Stimulated activated CD4-positive, alpha-beta T cell treated with anti-CD3 and anti-CD28 coated beads, Interleukin-15, amount 100 ng/mL, for 48 hours (primary cell): ENCODE results near the gene VAV2.
"Not testable (repeated sequence)": the region's sequence is repeated elsewhere in the genome, so short reads cannot be mapped to it uniquely, and the experiment has no call there.

ENCODE experiments used
- DNase-seq, 2 donors: peaks; one replicate each; pipeline ENCODE4 v3.0.0-alpha.2; 2020; ENCODE audit warnings: low read depth in 2 of 2

Gene VAV2

DNA sequence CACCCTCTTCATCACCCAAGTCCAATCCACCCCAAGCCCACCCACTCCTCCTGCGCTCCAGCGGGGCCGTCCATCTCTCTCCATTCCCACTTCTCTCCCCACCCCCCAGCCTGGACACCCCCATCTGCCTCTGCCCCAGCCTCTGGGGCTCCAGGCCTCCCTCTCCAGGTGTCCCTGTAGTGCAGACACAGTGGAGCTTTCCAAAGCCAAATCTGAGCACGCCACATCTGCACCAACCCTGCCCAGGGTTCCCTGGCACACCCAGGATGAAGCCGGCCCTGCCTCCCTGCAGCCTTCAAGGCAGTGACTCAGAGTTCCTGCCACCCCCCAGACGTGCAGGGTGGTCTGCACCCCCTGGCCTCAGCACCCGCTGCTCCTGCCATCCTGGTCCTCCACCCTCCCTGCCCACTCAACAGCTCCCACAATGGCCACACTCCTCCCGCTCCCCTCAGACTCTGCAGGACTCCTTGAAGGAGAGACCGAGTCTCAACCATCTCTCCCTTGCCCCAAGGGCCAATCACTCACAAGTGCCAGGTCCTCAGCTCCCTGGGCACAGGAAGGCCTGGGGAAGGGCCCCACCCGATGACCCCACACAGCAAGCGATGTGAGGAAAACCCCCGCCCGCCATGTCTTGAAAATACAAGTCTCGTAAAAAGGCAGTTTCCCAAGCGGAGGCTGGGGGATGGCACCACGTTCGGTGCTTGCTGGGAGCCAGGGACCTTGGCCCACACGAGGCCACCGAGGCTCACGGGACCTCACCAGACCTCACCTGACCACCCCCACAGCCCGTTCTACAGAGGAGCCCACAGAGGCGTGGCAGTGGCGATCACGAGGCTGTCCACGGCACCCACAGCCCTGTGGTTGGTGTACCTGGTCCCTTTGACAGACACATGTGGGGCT is 22.2 kb downstream of the VAV2 start:
- no peak for DNase-seq

DNA sequence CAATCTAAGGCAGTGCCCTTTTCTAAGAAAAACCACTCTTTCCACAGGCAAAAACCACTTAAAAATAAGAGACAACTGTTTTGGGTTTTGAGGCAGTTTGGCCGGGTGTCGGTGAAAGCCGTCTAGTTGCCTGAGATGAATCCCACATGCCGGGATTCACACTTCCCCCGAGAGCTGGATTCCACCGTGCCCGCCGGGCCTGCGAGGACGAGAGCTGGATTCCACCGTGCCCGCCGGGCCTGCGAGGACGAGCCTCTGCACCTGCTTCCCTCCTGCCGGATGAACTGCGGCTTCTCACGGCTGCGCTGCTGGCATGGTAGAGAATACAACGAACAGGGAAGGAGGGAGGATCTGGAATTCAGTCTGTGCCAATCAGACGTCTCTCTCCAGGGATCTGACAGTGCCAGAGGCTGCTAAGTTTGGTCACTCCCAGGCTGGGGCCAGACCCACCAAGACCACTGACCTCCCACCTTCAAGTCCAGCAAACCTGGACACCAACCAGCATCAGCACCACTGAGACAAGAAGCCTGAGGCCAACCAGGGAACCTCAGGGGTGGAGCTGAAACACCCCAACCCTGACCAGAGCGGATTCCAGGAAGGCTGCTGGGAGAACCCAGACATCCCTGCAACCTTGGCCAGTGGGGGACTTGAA is 23.0 kb downstream of the VAV2 start:
- no peak for DNase-seq

DNA sequence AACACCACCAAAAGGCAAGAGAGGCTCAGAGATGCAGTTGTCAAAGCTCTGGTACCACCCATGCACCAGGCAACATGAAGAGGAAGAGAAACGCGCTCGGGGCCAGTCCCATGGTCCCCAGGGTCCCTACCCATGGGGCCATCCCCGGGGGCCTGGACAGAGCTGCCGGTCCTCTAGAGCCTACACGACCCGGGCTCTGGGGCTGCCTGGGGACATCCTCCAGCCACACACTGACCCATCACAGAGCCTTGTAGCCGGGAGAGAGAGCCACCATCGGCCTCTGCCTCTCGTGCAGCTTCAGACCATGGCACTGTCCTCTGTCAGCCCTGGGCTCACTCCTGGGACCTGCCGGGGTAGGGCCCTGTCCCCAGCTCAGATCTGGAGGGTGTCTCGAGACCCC is 23.7 kb downstream of the VAV2 start:
- no peak for DNase-seq

DNA sequence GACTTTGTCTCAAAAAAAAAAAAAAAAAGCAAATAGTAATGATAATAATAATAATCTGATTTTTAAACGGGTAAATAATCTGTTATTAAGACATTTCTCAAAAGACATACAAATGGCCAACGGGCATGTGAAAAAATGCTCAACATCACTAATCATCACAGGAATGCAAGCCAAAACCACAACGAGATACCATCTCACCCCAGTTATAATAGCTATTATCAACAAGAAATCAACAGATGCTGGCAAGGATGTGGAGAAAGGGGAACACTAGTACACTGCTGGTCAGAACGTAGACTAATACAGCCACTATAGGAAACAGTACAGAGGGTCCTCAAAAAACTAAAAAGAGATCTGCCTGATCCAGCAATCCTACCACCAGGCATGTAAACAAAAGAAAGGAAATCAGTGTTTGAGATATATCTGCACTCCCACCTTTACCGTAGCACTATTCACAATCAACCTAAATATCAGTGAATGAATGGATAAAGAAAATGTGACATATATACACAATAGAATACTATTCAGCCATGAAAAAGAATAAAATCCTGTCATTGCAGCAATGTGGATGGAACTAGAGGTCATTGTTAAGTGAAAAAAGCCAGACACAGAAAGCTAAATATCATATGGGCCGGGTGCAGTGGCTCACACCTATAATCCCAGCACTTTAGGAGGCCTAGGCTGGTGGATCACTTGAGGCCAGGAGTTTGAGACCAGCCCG is 24.9 kb downstream of the VAV2 start:
- no peak for DNase-seq

DNA sequence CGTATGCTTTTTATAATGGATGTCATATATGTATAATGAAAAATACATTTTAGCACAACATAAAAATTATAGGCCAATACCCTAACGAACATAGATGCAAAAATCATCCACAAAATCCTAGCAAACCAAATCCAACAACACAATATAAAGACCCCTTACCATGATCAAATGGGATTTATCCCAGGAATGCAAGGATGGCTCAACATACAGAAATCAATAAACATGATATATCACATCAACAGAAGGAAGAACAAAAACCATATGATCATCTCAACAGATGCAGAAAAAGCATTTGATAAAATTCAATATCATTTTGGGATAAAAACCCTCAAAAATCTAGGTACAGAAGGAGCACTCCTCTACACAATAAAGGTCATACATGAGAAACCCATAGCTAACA is 27.7 kb downstream of the VAV2 start:
- no peak for DNase-seq

DNA sequence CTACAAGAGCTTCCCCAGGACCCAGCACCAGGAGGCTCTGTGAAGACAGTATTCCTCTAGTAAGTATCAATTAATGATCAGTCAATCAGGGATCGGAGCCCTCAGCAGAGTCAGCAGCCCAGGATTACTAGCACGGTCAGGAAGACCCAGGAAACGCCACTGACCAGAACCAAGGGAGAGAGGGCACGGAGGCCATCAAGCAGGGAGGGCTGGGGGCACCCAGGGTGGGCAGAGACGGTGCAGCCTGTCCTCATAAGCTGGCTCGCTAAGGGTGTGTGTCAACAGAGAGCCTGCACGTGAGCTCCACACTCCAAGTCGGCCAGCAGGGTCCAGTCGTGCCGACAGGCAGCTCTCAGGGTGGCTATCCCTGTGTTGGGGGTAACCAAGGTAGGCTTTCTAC is 29.0 kb downstream of the VAV2 start:
- DNase-seq: no peak

DNA sequence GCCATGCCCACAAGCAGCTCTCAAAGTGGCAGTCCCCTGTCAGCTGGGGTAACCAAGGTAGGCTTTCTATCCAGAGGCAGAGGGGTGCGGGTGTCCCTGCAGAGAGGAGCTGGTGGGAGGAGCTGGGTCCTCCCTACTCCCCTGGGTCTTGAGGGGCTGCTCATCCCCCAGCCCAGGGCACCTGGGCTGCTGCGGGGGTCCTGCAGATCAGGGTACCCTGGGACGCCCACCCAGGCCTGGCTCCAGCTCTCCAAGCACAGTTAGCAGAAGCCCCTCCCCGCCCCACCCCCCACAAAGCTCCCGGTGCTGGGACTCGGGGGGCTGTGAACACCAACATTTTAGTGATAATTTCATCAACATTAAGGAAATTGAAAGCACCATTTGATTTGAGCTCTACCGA is 29.8 kb downstream of the VAV2 start:
- no peak for DNase-seq

DNA sequence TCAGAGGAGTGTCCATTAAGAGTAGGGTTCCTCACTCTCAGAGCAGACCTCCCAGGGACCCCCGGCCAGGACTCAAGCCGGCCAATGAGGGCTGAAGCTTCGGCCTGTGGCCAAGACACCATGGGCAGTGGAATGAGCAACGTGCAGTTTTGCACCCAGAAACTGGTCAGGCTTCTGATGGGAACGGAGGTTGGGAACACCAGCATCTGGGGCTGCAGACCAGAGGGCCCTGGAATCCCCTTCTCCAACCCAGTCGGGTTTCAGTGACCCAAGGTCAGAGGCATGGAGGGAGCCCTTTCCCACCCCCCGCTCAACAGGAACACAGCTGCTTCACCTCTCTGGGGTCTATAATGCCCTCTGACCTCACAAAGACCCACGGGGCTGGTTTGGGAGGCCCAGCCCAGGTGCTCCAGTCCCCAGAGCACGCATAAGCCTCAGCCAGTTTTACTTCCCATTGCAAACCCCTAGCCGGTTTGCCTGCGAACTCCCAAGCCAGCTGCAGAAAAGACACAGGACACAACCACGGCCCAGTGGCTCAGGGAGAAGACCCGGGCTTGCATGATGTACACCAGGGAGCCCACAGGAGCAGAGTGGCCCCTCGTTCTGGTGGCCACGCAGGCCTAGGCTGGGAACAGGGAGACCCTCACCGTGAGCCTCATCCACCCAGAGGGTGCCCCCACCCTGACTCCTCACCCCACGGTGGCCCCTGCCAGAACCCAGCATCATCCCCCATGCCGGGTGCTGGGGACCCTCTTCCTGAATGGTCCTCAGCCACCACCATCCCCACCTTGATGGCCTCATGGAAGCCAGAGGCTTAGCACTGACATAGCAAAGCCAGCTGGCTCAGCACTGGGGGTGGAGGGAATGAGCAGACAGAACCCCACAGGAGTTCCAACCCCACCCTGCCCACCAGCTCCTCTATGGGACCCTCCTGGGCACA is 30.6 kb downstream of the VAV2 start:
- DNase-seq: no peak

DNA sequence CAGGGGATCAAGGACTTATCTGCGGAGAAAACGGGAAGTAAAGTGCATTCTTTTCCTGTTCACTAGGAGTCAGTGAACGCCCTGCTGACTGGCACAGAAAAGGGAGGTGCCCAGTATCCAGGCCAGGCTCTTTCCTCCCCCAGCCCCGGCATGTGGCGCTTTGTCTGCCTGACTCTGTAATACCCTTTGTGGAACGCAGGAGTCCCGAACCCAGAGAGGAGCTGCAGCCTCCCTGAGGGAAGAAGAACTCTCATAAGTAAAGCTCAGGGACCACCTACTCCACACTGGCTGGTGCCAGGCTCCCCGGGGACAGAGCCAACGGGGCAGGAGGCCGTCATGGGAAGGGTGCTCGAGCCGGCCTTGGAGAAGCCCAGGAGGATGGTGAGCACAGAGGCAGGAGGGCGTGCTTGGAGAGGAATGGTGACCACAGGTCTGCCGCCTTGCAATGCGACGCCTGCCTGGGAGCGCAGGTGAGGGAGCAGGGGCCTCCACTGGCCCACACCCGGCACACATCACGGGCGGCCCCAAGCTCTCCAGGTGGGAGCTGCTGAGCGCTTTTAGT is 31.5 kb downstream of the VAV2 start:
- no peak for DNase-seq

DNA sequence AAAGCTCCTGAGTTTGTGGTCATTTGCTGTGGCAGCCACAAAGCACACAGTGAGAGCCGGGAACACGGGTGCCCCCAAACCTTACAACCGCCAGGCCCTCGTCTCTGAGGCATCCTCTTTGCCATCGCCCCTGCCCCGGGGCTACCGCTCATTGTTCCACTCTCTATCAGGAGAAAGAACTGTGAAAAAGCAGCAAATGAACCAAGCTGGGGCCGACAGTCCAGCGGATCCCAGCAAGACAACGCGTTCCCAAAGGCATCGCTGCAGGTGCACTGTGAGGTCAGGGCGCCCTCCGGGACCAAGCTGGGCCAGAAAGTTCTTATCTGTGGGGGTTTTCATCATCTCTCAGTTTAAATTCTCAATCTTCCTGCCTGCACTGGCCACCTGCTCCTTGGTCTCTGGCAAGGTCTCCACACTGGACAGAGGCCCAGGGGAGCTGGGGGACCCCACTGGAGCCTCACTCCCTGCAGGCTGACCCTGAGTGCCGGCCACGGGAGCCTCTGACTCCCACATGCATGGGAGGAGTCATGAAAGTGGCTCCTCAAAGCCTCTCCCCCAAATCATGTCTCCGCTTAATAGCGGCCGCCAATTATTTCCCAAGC is 32.1 kb downstream of the VAV2 start:
- no peak for DNase-seq

DNA sequence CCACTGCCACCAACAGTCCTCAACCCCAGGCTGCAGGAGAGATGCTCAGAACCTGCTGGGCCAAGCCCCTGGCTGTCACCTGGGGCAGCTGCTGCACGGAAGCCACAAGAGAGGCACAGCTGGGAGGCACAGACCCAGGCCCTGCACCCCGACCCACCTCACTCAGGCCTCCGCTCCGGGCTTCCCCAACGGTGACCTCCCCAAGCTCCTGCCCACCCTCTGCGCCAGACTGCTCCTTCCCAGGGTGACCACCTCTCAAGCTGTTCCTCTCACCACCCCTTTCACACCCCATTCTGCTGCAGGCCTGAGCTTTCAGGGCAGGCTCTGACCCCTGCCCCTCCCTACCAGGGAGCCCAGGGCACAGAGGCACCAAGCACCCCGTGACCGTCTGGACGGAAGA is 33.0 kb downstream of the VAV2 start:
- DNase-seq: no peak

DNA sequence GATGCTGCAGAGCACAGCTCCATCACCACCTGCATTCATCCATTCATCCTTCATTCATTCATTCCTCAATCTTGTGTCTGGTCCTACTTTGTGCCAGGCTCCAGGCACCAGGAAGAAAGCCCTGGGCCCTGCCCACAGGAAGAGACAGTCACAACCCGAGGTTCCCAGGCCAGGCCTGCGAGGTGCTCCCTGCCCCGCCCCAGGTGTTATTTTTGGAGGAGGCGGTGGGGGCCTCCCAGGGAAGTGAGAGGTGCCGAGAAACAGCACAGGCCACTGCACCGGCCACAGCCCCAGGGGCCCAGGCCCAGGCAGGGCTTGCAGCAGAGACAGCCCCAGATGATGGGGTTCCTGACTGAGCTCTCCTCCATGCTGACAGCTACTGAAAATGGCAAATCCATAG is 33.4 kb downstream of the VAV2 start:
- DNase-seq: no peak

DNA sequence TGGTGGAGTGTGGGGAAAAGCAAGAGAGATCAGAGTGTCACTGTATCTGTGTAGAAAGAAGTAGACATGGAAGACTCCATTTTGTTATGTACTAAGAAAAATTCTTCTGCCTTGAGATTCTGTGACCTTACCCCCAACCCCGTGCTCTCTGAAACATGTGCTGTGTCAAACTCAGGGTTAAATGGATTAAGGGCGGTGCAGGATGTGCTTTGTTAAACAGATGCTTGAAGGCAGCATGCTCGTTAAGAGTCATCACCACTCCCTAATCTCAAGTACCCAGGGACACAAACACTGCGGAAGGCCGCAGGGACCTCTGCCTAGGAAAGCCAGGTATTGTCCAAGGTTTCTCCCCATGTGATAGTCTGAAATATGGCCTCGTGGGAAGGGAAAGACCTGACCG is 34.4 kb downstream of the VAV2 start:
- not testable (repeated sequence) for DNase-seq

DNA sequence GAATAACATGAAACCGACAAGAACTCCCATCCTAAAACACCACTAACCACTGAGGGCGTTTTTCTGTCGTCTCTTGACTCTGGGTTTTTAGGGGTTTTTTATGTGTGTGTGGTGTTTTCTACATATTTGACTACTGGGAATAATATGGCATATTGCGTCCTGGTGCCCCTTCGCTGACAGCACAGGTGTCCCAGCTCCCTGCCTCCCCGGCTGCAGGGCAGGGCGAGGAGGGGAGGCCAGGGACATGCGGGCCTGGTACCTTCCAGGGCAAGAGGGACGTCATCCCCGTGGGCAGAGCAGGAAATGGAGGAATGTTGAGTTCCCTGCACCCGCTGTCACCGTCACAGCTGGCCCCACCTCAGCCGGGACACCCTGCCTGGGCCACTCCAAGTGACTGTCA is 34.8 kb downstream of the VAV2 start:
- no peak for DNase-seq

DNA sequence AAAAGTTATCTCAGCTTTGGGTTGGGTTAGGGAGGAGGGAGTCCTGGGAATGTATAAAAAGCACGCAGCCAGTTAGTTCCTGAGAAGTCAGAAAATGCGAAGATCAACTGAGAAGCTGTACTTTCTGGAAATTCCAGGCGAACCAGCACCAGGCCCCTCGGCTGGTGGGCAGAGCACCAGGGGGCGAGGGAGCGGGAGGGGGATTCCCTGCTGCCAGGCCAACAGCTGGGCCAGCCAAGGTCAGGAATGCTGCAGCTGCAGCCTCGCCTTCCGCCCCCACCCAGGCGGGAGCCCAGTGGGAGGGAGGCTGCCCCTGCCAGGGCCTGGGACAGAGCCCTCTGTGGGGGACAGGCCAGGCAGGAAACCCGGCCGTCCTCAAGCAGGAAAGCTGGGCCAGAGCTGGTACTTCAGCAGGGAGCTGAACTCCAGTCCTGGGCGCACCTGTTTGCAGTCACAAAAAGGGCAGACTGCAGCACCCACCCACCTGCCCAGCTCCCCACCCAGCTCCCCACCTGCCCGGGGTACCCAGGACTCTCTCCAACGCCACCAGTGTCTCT is 35.5 kb downstream of the VAV2 start:
- no peak for DNase-seq

DNA sequence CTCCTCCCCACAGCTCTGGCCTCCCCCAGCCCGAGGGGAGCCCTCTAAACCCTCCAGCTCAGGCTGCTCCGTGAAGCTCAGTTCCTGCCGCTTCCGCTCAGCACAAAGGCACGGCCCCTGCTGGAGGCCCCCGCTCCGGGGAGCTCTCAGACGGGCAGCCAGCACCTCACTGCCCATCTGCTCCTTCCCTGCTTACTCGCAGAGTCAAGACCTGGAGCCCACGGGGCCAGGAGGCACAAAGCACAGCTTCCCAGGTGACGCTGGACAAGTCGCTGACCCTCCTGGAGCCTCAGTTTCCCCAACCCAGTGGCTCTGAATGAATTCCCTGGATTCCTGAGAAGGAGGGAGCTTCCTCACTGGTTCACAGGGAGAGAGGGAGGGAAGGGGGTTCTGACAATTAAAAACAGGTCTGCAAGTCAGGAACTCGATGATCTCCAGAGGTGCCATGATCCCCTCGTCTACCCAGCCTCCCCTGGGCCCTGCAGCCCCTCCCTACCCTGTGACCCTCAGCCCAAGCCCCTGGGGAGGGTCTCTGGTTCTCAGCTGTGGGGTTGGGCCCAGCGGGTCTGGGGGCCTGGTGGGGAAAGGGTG is 36.2 kb downstream of the VAV2 start:
- DNase-seq: peak in 1 of 2 donors; percentile 10

DNA sequence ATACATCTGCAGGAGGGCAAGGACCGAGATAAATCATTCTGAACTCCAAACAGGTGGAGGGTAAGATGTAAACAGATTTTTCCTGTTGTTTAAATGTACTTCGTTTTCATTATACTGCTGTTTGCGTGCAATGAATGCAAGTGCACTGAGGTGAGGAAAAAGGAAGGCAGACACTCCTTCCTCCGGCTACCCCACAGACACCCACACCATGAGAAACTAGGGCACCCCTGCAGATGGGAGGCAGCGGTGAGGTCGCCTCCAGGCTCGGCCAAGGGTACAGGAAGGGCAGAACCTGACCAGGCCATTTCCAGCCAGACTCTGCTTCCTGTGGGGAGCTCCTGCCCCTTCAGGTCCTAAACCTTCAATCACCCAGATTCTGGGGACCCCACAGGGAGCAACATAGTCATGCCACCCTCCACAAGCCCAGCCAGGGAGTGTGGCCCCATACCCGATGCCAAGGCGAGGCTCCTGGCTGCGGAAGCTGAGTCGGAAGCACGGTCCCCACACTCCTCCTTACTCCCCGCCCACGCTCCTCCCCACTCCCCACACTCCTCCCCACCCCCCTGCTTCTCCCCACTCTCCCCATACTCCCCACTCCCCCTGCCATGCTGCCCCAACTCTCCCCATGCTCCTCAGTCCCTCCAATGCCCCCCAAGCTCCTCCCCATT is 37.1 kb downstream of the VAV2 start:
- no peak for DNase-seq

DNA sequence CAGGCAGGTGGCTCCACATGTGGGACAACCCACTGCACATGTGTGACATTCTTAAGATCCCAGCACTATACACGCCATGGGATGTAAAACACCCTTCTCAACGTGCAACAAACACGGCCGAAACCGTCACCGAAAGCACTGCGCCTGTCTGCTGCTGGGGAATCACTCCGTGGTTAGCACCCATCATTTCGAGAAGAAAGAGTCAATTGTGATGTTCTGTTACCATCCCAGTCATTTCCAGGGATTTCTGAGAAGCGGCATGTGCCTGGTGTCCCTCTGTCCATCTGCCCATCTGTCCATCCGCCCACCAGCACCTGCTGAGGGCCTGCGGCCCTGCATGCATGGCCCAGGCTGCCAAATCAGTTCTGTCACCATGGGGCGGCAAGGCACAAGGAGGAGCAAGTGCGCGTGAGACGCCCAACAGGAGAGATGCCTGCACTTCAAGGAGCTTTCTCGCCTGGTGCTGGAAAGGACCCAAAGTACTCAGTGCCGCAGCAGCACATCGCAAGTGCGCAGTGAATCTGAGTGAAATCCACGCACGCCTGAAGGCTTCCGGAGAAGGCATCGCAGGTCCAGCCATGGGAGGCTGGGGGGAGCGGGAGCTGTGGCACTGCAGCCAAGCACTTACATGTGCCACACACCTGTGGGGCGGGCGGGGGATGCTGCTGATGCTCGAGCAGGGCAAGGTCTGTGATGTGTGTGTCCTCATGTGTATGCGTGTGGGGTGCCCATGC is 38.0 kb downstream of the VAV2 start:
- DNase-seq: no peak

DNA sequence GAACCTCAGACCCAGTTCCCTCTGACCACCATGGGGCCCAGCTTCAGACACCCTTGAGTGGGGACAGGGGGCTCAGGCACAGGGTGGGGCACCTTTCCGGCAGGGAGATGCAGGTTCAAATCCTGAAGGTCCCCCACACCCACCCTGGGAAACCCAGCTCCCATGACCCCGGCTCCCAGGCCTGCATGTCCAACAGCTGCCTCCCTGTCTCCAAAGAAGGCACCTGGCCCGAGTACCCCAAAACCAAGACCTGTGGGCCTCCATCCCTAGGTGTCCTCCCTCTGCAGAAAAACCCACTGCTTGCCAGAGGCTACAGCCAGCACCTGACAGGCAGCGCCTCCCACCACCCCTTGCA is 38.5 kb downstream of the VAV2 start:
- no peak for DNase-seq
